Cerebellar cortex (tissue), 1 donor: ENCODE measurements around the gene PLAC1.

ENCODE experiments used
- DNase-seq: peaks from one replicate; pipeline ENCODE4 v3.0.0-alpha.2; 2015; ENCODE audit warnings: low spot score

The PLAC1 gene

GRCh38 chrX:134631426-134632346 is 26.6 kb downstream of the PLAC1 start:
- DNase-seq: no peak

DNA sequence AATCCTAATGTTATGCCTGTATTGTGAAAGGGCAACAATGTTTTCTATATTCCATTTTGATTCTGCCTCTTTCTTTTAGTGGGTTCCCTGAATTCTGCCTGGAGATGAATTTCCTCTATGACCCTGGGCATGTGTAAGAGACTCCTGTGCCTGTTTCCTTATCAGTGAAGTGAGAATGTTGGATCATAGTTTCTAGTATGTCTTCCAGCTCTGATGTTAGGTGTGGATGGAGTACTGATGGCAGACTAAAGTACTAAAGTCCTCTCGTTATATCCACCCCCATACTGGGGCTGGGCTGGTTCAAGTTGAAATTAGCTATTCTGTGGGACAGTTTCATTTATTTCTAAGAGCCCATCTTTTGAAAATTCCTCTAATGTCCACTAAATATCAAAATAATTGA is 29.6 kb downstream of the PLAC1 start:
- DNase-seq: no peak

GRCh38 chrX:134626434-134626833 is 31.8 kb downstream of the PLAC1 start:
- DNase-seq: no peak

DNA sequence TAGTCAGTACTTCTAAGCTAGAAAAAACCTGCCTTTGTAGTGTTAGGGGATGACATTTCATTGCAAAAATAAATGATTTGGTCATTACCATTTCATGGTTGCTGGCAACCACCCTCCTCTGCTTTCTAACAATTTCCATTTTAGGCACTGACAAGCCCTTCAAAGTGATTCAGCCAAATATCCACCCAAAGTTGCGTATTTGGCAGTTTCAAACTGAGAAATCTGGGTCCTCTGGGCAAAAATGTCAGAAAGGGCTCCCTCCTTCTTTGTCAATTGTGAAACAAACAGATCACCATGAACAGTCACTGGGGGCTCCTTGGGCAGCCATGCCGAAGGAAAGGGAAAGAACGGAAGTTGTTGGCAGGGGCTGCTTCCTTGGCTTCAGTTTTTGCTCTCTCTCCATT is 33.0 kb downstream of the PLAC1 start:
- no peak for DNase-seq

DNA sequence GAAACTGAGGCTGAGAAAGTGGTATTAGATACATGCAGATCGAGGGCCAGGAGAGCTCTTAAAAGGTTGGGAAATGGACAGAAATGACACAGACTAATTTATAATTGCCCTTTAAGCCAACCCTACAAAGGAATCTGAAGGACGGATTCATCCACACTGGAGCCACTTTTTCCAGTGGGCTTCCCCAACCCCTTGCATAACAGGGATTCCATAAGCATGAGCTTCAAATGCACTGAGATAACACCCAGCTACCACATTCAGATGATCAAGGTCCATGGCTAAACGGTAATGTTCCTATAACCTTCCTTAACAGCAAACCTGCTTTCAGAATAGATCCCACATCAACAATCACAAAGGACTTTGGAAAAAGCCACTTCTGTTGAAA is 34.2 kb downstream of the PLAC1 start:
- DNase-seq: no peak

DNA sequence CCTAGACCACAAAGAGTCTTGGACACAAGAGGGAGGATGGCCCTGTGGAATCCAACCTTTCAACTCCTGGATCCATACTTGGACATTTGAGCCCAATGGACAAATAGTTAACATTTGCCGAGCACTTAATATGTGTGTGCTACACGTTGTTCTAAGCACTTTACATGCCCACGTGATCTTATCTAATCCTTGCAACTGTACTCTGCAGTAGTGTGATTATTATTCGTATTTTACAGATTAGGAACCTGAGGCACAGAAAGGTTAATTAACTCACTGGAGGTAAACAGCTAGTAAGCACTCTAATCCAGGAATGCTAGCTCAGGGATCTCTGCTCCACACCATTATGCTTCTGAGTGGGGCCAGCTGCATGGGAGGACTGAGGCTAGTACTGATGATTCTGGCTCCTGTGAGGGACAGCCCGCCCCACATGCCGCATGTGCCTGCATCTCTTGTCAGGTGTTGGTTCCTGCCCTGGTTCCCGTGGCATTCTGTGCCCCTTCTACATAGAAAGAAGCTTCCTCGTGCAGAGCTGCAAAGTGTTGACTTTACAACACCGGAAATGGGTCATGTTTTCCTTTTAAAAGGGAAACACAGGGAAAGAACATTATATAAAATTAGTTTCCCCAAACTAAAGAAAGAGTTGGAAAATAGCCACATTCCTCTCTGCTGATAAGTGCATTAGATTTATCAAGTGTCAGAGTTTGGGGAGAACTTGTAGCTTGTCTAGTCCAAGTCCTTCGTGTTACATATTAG is 34.8 kb downstream of the PLAC1 start:
- no peak for DNase-seq

- no peak for DNase-seq
These were observed 35.5 kb downstream of the PLAC1 start for GRCh38 chrX:134622813-134623185.

DNA sequence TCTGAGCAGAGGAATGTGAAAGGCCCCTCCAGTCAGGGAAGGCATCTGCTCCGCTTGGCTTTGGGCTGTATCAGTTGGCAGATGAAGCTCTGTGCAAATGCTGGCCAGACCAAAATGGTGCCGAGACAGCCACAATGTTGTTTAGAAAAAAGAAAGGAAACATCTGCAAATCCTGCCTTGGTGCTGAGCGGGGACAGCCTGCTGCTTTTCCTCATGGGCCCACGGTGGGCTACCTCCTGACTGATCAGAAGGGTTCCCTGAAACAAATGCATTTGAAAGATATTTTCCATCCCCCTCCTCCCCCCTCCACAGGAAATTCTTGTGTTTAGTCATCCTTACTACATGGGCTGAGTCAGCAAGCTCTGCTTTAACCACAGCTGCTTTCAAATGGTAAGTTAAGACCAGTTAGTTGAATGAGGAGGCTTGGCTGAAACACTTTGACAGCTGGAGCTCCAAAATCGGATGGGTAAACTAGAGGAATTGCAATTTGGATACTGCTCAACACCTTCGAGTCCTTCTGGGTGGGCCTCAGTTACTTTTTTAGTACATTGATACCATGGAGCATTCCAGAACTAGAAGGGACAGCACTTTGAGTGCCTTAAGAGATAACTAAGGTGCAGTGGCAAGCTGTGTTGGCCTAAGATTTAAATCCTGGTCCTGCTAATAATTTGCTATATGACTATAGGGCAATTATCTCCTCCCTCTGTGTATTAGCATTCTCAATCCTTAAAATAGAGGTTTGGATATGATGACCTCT is 36.0 kb downstream of the PLAC1 start:
- no peak for DNase-seq

- DNase-seq: no peak
These were observed 38.4 kb downstream of the PLAC1 start for GRCh38 chrX:134619838-134620237.

DNA sequence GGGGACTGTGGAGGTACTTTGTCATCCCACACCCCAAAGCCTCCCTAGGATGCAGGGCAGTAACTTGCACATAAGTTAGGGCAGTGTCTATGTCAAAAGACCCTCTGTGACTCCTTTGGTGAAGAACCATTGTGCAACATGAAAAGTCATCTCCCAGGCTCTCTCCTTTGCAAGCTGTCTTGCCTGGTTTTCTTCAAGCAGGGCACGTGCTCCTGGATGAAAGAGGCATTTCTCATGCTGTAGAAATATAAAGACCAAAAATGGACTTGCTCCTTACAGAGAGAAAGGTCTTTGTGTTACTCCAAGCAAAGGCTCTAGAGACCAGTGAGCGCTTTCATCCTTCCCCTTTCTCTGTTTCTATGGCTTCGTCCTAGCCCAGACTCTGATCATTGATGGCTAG is 44.9 kb downstream of the PLAC1 start:
- no peak for DNase-seq

DNA sequence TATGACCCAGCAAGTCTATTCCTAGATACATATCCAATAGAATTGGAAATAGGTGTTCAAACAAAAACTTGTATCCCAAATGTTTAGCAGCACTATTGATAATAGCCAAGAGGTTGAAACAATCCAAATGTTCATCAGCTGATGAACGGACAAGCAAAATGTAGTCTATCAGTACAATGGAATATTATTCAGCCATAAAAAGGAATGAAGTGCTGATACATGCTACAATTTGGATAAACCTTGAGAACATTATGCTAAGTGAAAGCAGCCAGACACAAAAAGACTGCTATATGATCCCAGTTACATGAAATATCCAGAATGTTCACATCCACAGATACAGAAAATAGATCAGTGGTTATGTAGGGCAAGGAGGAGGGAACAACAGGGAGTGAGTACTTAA is 50.1 kb downstream of the PLAC1 start:
- no peak for DNase-seq

DNA sequence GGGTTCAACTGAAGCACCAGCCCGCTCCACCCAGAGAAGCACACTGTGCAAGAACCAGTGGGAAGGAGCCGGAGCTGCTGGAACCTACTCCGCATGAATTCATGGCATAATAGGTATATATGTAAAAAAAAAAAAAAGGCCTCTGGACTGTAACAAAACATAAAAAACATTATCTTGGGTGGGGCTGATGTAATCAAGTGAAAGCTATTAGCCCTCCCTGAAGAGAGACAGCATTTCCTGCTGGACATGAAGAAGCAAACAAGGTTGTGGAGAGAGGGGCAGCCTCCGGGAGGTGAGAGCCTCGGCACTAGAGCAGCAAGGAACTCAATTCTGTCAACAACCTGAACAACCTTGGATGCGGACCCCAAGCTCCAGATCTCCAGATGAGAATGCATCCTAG is 50.7 kb downstream of the PLAC1 start:
- no peak for DNase-seq

DNA sequence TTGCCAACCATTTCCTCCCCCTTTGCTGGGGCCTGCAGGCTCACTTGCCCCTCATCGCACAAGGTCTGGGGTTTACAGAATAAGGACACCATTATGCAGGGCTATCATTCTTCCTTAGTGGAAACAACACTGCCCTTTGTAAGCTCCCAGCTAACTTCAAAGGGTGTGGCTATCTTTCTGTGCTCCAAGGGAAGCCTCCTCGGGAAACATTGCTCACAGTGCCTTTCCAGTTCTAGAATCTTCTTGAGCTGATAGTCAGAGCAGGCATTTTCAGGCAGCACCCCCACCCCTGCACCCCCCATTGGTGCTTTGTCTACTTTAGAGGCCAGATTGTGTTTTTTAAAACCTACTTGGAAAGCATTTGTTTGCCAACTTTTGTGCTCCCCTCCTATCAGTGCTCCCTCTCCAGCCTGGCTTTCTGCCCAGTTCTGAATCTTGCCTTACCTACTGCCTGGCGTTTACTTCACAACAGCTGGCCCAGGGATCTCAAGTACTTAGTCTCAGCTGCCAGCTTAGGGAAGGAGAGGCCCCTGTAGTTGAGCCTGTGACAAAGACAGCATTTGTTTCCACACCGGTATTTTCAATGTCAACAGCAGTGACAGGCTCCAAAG is 53.5 kb downstream of the PLAC1 start:
- no peak for DNase-seq

GRCh38 chrX:134603806-134604700 is 54.2 kb downstream of the PLAC1 start:
- DNase-seq: no peak

DNA sequence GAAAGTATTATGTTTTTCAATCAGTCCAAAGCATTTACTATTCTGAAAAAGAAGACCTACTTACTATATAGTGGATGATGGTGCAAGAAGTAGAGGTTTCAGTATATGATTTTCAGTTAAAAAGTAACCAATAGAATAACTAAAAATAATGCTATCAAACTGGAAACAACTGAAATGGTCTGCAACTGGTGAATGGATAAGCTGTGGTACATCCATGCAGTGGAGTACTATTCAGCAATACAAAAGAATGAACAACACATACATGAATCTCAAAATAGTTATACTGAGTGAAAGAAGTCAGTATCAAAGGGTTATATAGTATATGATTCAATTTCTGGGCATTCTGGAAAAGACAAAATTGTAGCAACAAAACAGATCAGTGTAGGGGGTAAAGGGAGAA is 55.9 kb downstream of the PLAC1 start:
- no peak for DNase-seq

DNA sequence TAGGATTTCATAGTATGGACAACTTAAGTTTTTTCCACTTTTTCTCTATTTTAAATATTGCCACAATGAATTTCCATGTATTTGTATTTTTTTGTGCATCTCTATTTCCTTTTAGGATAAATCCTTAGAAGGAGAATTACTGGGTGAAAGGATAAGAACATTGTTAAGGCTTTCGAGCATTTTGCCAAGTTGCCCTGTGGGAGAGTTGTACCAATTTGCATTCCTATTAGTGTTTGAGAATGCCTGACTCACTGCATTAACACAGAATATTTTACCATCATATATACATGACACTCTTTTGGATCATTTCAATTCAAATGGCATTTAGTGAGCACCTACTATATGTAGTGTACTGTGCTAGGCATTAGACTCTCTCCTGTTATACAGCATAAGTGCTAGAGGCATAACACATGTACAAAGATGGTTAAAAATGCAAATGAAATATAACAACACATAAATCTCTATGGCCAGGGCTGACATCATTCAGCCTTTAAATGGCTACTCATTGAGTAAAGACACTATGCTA is 57.0 kb downstream of the PLAC1 start:
- no peak for DNase-seq

GRCh38 chrX:134600714-134601113 is 57.6 kb downstream of the PLAC1 start:
- no peak for DNase-seq

- DNase-seq: no peak
These were observed 58.9 kb downstream of the PLAC1 start for GRCh38 chrX:134599184-134599914.

GRCh38 chrX:134592303-134592702 is 66.0 kb downstream of the PLAC1 start:
- no peak for DNase-seq

DNA sequence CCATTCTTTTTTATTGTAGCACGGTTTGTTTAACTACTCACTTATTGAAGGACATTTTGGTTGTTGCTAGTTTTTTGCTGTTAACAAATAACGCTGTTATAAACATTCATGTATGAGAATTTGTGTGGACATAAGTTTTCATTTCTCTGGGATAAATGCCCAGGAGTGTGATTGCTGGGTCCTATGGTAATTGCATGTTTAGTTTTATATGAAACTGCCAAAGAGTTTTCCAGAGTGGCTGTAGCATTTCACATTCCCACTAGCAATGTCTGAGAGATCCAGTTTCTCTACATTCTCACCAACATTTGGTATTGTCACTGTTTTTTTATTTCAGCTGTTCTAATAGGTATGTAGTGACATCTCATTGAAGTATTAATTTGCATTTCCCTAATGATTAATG is 66.8 kb downstream of the PLAC1 start:
- no peak for DNase-seq
